GM12872 (cell line): ENCODE measurements around the gene HTR1D.

ENCODE experiments used
- TF ChIP-seq, protein P1 (sequence below): IDR thresholded peaks from 3 replicates; pipeline ENCODE4 v1.5.1; 2011; ENCODE audit warnings: low read depth, mild to moderate bottlenecking, low read length, moderate library complexity; ENCODE audit not compliant: insufficient read depth

Gene HTR1D, protein sequence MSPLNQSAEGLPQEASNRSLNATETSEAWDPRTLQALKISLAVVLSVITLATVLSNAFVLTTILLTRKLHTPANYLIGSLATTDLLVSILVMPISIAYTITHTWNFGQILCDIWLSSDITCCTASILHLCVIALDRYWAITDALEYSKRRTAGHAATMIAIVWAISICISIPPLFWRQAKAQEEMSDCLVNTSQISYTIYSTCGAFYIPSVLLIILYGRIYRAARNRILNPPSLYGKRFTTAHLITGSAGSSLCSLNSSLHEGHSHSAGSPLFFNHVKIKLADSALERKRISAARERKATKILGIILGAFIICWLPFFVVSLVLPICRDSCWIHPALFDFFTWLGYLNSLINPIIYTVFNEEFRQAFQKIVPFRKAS

DNA sequence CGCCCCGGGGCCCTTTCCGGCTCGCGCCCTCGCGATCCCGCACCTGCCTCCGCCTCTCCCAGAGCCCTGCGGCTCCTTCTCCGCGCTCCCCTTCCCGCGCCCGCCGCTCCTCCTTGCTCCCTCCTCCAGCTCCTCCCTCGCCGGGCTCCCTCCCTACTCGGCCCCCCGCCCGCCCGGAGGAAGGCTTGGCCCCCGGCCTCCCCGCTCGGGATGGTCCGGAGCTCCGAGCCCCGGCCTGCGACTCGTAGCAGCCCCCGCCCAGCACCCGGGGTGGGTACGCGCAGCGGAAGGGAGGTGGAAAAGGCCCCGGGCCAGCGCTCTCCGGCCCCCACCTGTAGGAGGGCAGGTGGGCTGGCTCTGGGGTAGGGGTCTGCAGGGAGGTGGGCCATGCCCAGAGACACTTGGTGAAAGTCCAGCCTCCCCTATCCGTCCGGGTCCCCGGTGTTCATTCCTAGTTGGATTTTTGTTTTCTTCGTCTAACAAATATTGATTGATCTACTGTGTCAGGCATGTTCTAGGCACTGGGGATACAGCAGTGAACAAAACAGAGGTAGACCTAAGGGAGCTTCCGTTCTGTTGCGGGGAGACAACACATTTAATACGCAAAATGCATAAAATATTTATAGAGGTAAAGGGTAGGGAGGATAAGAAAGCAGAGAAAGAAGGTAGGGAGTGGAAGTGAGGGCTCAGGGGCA is at the start of gene HTR1D:
Gene HTR1D (minus strand): TSS at position 82 of the 695 bp plus-strand sequence. CDS start 23,283 bp downstream, outside the sequence.
- TF ChIP-seq, protein P1, sequence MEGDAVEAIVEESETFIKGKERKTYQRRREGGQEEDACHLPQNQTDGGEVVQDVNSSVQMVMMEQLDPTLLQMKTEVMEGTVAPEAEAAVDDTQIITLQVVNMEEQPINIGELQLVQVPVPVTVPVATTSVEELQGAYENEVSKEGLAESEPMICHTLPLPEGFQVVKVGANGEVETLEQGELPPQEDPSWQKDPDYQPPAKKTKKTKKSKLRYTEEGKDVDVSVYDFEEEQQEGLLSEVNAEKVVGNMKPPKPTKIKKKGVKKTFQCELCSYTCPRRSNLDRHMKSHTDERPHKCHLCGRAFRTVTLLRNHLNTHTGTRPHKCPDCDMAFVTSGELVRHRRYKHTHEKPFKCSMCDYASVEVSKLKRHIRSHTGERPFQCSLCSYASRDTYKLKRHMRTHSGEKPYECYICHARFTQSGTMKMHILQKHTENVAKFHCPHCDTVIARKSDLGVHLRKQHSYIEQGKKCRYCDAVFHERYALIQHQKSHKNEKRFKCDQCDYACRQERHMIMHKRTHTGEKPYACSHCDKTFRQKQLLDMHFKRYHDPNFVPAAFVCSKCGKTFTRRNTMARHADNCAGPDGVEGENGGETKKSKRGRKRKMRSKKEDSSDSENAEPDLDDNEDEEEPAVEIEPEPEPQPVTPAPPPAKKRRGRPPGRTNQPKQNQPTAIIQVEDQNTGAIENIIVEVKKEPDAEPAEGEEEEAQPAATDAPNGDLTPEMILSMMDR: no peak

DNA sequence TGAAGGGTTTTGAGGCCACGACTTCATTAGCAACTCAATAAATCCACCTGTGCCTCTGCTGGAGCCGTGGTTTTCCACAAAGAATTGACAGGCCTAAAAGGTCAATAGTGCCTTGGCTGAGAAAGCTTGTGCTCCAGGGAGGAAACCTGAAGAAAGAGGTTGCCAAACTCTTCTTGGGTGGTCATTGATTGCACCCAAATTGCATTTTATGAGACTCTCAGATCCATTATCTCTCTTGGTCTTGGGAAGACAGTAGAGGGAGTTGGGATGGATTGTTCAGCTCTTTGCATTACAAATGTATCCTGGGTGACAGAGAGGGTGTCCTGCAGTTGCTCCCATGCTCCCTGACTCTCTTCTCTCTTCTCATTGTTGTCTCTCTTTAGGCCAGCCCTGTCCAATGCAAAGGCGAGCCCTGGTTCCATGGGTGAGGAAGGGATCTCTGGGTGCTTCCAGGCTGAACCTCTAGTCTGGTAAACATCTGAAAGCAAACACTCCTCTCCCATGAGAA is 46.1 kb upstream of the HTR1D start:
- TF ChIP-seq, protein P1: no peak

DNA sequence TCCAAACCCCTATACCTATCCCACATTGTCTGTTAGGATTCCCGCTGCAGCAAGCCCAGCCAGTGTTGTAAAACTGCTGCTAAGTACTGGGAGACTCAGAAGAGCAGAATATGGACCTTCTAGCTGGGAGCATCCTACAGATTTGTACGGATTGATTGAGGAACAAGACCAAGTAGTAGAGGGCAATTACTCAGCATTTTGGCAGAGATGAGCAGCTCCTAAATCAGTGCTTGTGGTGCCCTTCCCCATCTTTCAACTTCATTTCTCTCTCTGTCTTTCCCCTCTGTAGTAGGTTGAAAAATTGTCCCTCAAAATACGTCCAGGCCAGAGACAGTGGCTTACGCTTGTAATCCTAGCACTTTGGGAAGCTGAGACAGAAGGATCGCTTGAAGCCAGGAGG is 37.3 kb upstream of the HTR1D start:
- TF ChIP-seq, protein P1: no peak

DNA sequence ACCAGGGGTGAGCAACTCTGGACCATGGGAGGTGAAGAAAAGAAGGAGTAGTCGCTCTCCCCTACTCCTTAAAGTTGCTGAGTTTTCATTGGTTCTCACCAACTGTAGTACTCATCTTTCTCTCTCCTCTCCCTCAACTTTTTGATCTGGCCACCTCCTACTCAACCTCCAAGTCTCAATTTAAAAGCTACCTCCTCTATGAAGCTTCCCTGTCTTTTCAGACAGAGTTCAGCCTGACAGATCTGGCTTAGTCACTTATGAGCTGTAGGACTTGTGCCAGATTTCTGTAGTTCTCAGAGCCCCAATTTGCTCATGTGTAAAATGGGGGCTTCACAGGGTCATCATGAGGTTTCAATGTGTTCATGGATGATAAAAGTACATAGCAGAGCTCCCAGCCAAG is 34.5 kb upstream of the HTR1D start:
- TF ChIP-seq, protein P1: no peak

DNA sequence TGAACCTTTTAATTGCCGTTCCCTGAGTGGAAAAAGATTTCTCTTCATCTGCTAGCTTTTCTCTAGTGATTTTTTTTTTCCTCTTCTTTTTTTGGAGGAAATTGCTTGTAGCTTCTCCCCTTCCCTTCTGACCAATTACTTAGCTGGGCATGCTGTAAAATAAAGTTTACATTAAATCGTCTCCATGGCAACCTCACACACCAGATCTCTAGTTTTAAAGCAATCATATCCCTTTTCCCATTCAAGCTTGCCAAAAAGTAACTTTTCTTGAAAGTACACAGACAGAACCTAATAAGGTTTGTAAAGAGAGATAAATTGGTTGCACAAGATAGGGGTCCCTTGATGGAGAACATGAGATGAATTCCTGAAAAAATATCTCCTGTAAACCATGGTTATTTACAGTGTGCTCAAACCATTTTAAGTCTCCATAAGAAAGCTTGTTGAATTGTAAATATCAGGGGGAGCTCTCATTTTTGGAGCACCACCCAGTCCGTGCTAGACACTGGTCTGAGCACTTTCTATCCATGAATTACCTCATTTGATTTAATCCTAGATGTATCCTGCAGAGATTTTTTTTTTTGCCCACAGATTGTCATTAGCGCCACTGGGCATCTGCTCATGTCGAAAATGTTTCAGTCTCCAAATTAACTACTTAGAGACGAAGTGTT is 32.6 kb upstream of the HTR1D start:
- TF ChIP-seq, protein P1: no peak

DNA sequence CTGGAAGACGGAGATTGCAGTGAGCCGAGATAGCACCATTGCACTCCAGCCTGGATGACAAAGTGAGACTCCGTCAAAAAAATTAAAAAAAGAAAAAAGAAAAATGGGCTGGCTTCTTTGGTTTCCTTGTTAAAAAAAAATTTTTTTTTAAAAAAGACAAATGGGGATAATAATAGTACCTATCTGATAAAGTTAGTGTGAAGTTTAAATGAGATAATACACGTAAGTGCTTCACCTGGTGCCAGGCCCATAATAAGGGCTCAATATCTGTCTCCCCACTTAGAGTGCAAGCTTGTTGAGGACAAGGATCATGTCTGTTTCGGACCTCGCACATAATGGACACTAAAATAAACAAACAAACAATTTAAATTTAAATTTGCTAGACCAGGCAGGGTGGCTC is 30.0 kb upstream of the HTR1D start:
- TF ChIP-seq, protein P1: no peak

DNA sequence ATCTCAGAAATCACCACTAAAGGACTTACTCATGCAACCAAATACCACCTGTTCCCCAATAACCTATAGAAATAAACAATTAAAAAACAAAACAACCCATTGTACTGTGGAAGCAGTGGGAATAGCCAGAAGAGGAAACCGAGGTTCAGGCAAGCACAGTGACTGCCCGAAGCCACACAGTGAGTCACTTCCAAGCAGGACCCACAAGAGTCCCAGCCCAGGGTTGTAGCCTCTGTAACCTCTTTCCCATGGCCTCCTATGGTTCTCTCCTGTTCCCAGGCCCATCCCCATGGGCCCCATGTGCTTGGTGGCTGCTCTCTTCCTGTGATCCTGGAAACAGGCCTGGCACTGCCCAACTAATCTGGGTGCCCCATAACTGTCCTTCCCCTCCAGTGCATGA is 29.0 kb upstream of the HTR1D start:
- TF ChIP-seq, protein P1: no peak
